Tibial nerve (tissue), 3 donors: ENCODE data around the gene EBF3.

Experiments
- POLR2A ChIP-seq, 2 donors: fragments of 450-650 bp; IDR thresholded peaks; one replicate each; pipeline ENCODE4 v1.6.1; 2017; ENCODE audit warnings: antibody characterized with exemption in 2 of 2, mild to moderate bottlenecking in 2 of 2, moderate library complexity in 2 of 2
- TF ChIP-seq, protein P1 (sequence below), 5 experiments: fragments of 200-600 bp in 3 of 5; fragments of 450-650 bp in 2 of 5; sonication (generic) in 3 of 5; IDR thresholded peaks; one replicate each; pipeline ENCODE4 v1.5.1; 2016 to 2019; ENCODE audit warnings: antibody characterized with exemption in 5 of 5, mild to moderate bottlenecking in 3 of 5, moderate library complexity in 2 of 5

DNA sequence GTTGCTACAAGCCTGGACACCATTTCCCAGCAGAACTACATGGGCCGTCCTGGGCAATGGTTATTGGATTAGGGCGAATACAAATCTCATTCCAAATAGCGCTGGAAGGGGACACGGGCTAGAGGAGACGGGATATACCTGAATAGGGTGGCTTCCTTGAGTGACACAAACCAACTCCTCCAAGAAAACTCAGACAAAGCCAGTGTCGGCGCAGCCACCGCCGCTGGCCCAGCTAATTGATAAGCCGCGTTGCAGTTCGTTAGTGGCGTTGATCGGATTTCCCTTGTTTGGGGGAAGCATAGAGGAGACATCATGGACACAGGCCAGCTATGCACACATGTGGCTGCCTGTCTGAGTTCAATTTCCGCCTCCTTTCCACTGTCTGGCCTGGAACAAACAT, 55.7 kb downstream of the EBF3 start:
- TF ChIP-seq, protein P1, sequence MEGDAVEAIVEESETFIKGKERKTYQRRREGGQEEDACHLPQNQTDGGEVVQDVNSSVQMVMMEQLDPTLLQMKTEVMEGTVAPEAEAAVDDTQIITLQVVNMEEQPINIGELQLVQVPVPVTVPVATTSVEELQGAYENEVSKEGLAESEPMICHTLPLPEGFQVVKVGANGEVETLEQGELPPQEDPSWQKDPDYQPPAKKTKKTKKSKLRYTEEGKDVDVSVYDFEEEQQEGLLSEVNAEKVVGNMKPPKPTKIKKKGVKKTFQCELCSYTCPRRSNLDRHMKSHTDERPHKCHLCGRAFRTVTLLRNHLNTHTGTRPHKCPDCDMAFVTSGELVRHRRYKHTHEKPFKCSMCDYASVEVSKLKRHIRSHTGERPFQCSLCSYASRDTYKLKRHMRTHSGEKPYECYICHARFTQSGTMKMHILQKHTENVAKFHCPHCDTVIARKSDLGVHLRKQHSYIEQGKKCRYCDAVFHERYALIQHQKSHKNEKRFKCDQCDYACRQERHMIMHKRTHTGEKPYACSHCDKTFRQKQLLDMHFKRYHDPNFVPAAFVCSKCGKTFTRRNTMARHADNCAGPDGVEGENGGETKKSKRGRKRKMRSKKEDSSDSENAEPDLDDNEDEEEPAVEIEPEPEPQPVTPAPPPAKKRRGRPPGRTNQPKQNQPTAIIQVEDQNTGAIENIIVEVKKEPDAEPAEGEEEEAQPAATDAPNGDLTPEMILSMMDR (IDR thresholded peaks at IDR 0.05), result no peak
- no peak for TF ChIP-seq POLR2A (IDR thresholded peaks at IDR 0.05)
